T-cell (primary cell): ENCODE results near the gene GIN1. TPM values are rescaled to one million over a fixed set of nuclear protein-coding genes. Genes with fewer than 3 reads are reported as not detected.

ENCODE experiments used
- ATAC-seq, 4 experiments: fragments of 200-7000 bp in 3 of 4; fragments of 150-1000 bp in 1 of 4; cut with Tn5 transposase; replicated peaks in 1 of 4; 1 replicate in 3 of 4; 2 replicates in 1 of 4; pipeline ENCODE4 v1.10.0; 2021; ENCODE audit warnings: moderate library complexity in 3 of 4, mild to moderate bottlenecking in 2 of 4, moderate number of reproducible peaks in 1 of 4
- CTCF ChIA-PET, 2 donors: fragments of 300-600 bp; sonication (Branson Sonifier 250); formaldehyde crosslinking; loops; one replicate each; lab custom pipeline; 2022; ENCODE audit warnings: antibody characterized with exemption in 2 of 2; lab: Charles Lee
- POLR2A ChIA-PET, 2 donors: fragments of 300-600 bp; sonication (Branson Sonifier 250); formaldehyde crosslinking; loops; one replicate each; lab custom pipeline; 2022; ENCODE audit warnings: antibody characterized with exemption in 2 of 2; lab: Charles Lee
- DNase-seq, 35 experiments: peaks; one replicate each; pipeline versions ENCODE4 v3.0.0 to v3.0.0-alpha.2; 2013 to 2023
- H3K27ac ChIP-seq: one replicate; pipeline ENCODE4 v1.5.1; 2013; ENCODE audit warnings: low read length
- H3K27me3 ChIP-seq, 2 experiments: replicated peaks in 1 of 2; 1 replicate in 1 of 2; 2 replicates in 1 of 2; pipeline versions ENCODE4 v1.6.1 to v1.7.0; 2013; ENCODE audit warnings: low read length in 1 of 2, mixed read lengths in 1 of 2; ENCODE audit not compliant: control insufficient read depth in 2 of 2, insufficient read depth in 2 of 2; ENCODE audit errors: extremely low read depth in 1 of 2
- H3K36me3 ChIP-seq, 2 donors: 1 replicate in 1 of 2; 2 replicates in 1 of 2; pipeline versions ENCODE4 v1.6.1 to v1.7.0; 2013; ENCODE audit warnings: low read length in 1 of 2; ENCODE audit not compliant: control insufficient read depth in 2 of 2, insufficient read depth in 1 of 2; ENCODE audit errors: extremely low read depth in 1 of 2
- H3K4me1 ChIP-seq, 2 experiments: 1 replicate in 1 of 2; 2 replicates in 1 of 2; pipeline versions ENCODE4 v1.6.1 to v1.7.0; 2013; ENCODE audit warnings: low read length in 2 of 2, mixed read lengths in 1 of 2; ENCODE audit not compliant: insufficient read depth in 2 of 2, control insufficient read depth in 1 of 2; ENCODE audit errors: extremely low read depth in 1 of 2
- H3K4me3 ChIP-seq, 2 donors: 1 replicate in 1 of 2; 2 replicates in 1 of 2; pipeline versions ENCODE4 v1.5.1 to v1.7.0; 2013; ENCODE audit warnings: mild to moderate bottlenecking in 2 of 2, low read length in 1 of 2, moderate library complexity in 1 of 2; ENCODE audit not compliant: control insufficient read depth in 1 of 2; ENCODE audit errors: extremely low read depth in 1 of 2
- H3K9me3 ChIP-seq: 2 replicates; pipeline ENCODE4 v1.7.0; 2013
- H3K27ac Mint-ChIP-seq, 2 donors: one replicate each; pipeline ENCODE4 v1.8.0; 2020 to 2021; ENCODE audit warnings: mild to moderate bottlenecking in 2 of 2, mixed read lengths in 2 of 2
- H3K27me3 Mint-ChIP-seq, 2 donors: one replicate each; pipeline ENCODE4 v1.8.0; 2021 to 2022; ENCODE audit warnings: mixed read lengths in 2 of 2
- H3K36me3 Mint-ChIP-seq: one replicate; pipeline ENCODE4 v1.8.0; 2021; ENCODE audit warnings: mixed read lengths
- H3K4me1 Mint-ChIP-seq, 3 donors: one replicate each; pipeline ENCODE4 v1.8.0; 2020 to 2022; ENCODE audit warnings: mixed read lengths in 3 of 3, mild to moderate bottlenecking in 1 of 3
- H3K4me3 Mint-ChIP-seq, 3 donors: one replicate each; pipeline ENCODE4 v1.8.0; 2020 to 2022; ENCODE audit warnings: mild to moderate bottlenecking in 3 of 3, mixed read lengths in 3 of 3, moderate library complexity in 3 of 3
- H3K9me3 Mint-ChIP-seq, 3 donors: one replicate each; pipeline ENCODE4 v1.8.0; 2020 to 2022; ENCODE audit warnings: mixed read lengths in 3 of 3
- WGBS: methylation state at CpG from one replicate; pipeline ENCODE4 v1.1.5; 2013; ENCODE audit warnings: missing lambda C conversion rate; ENCODE audit not compliant: insufficient coverage; 5-methylcytosine and 5-hydroxymethylcytosine counted together
- total RNA-seq, 35 experiments: library from RNA in 6 of 35; stranded (reverse) in 6 of 35; fragments of 120-200 nt in 1 of 35; gene quantifications; one replicate each; pipeline versions ENCODE4 v1.2.1 to v1.2.4 and lab custom pipeline; 2013 to 2026

The GIN1 gene
- total RNA-seq, 5 donors from 2014 or later (not counting 1 experiment from before 2014, with no cell fraction given), result 2.6 to 18.8 (median 11.8) TPM

- H3K27me3 Mint-ChIP-seq, result no peaks in the 10 kb centered on the region
- Histone ChIP-seq H3K36me3 (peaks cover 0 to 10% of the 10 kb centered on the region in 2 donors), H3K4me3 (no peak overlapping the region), H3K27ac (no peak overlapping the region), H3K4me1 (no peaks in the 10 kb centered on the region), H3K27me3 (no peaks in the 10 kb centered on the region), H3K9me3 (no peaks in the 10 kb centered on the region)
- peaks cover 3 to 4% (median 3%) of the 10 kb centered on the region in 3 donors for H3K4me1 Mint-ChIP-seq
- ATAC-seq (peak; percentile 77 to 97 (median 89)), DNase-seq (peak; percentile 59 to 89 (median 79))
- peaks cover 28% of the 10 kb centered on the region for H3K36me3 Mint-ChIP-seq
- CTCF ChIA-PET, result interaction anchor here (0.6 to 3.4 kb wide), 27 partner anchors 11 to 607 kb away, joined by 3 to 28 read pairs (median 4); partner anchors contain the start of genes GIN1 (in 1 of the 2) and PPIP5K2 (in 1 of the 2)
- no peak overlapping the region for H3K4me3 Mint-ChIP-seq
- POLR2A ChIA-PET, result no interaction called here
- WGBS, result no CpG with 5 or more reads among the region's 2 CpGs
- H3K9me3 Mint-ChIP-seq, result no peaks in the 10 kb centered on the region
- H3K27ac Mint-ChIP-seq, result no peak overlapping the region
Observed at GRCh38 chr5:103139264-103139865, 19.4 kb upstream of the GIN1 start.

GRCh38 chr5:103138202-103138690 is 18.3 kb upstream of the GIN1 start:
- POLR2A ChIA-PET, result interaction anchor here in 1 of 2 donors (0.5 kb wide), 1 partner anchor 25 kb away, joined by 3 read pairs; no protein-coding TSS in a partner anchor
- H3K27ac Mint-ChIP-seq, result no peak overlapping the region
- peaks cover 28% of the 10 kb centered on the region for H3K36me3 Mint-ChIP-seq
- no peaks in the 10 kb centered on the region for H3K9me3 Mint-ChIP-seq
- no peaks in the 10 kb centered on the region for H3K9me3 ChIP-seq
- no peak overlapping the region for H3K4me3 Mint-ChIP-seq
- no peak overlapping the region for H3K27ac ChIP-seq
- ATAC-seq (no peak), DNase-seq (no peak)
- CTCF ChIA-PET, result interaction anchor here (0.6 to 3.4 kb wide), 12 partner anchors 10 to 602 kb away, joined by 3 to 28 read pairs (median 4); no protein-coding TSS in a partner anchor
- no CpG with 5 or more reads among the region's 3 CpGs for WGBS
- H3K4me1 ChIP-seq, result no peaks in the 10 kb centered on the region
- H3K4me3 ChIP-seq, result no peak overlapping the region
- H3K36me3 ChIP-seq, result peaks cover 0 to 10% of the 10 kb centered on the region in 2 donors
- H3K4me1 Mint-ChIP-seq, result peaks cover 6 to 9% (median 7%) of the 10 kb centered on the region in 3 donors
- no peaks in the 10 kb centered on the region for H3K27me3 Mint-ChIP-seq
- H3K27me3 ChIP-seq, result no peaks in the 10 kb centered on the region

- CTCF ChIA-PET, result interaction anchor here in 1 of 2 donors (0.6 to 1.4 kb wide), 5 partner anchors 28 to 424 kb away, joined by 3 to 7 read pairs (median 5); no protein-coding TSS in a partner anchor
- H3K9me3 Mint-ChIP-seq, result no peaks in the 10 kb centered on the region
- Histone ChIP-seq H3K4me3 (no peak overlapping the region), H3K9me3 (no peaks in the 10 kb centered on the region), H3K4me1 (no peaks in the 10 kb centered on the region), H3K27me3 (no peaks in the 10 kb centered on the region), H3K36me3 (peaks cover 0 to 13% of the 10 kb centered on the region in 2 donors), H3K27ac (no peak overlapping the region)
- H3K4me1 Mint-ChIP-seq, result peaks cover 22 to 32% (median 24%) of the 10 kb centered on the region in 3 donors
- peaks cover 30% of the 10 kb centered on the region for H3K36me3 Mint-ChIP-seq
- no CpG with 5 or more reads among the region's 1 CpG for WGBS
- no peak overlapping the region for H3K4me3 Mint-ChIP-seq
- POLR2A ChIA-PET, result interaction anchor here in 1 of 2 donors (0.5 to 0.7 kb wide), 2 partner anchors 8 to 9 kb away, joined by 3 read pairs; no protein-coding TSS in a partner anchor
- ATAC-seq (no peak), DNase-seq (no peak)
- no peaks in the 10 kb centered on the region for H3K27me3 Mint-ChIP-seq
- no peak overlapping the region for H3K27ac Mint-ChIP-seq
Observed at GRCh38 chr5:103135461-103135860, 15.5 kb upstream of the GIN1 start.

GRCh38 chr5:103133231-103133630 is 13.3 kb upstream of the GIN1 start:
- CTCF ChIA-PET, result no interaction called here
- POLR2A ChIA-PET, result no interaction called here
- Mint-ChIP-seq H3K9me3 (no peaks in the 10 kb centered on the region), H3K36me3 (peaks cover 23% of the 10 kb centered on the region), H3K4me3 (no peak overlapping the region), H3K27ac (no peak overlapping the region), H3K27me3 (no peaks in the 10 kb centered on the region), H3K4me1 (peaks cover 34 to 44% (median 37%) of the 10 kb centered on the region in 3 donors)
- DNase-seq (no peak), ATAC-seq (no peak)
- no peaks in the 10 kb centered on the region for H3K9me3 ChIP-seq
- no peaks in the 10 kb centered on the region for H3K27me3 ChIP-seq
- H3K4me1 ChIP-seq, result no peaks in the 10 kb centered on the region
- H3K4me3 ChIP-seq, result no peak overlapping the region
- peaks cover 0 to 11% of the 10 kb centered on the region in 2 donors for H3K36me3 ChIP-seq
- WGBS, result no CpG with 5 or more reads among the region's 2 CpGs
- H3K27ac ChIP-seq, result no peak overlapping the region

- H3K36me3 Mint-ChIP-seq, result peaks cover 23% of the 10 kb centered on the region
- POLR2A ChIA-PET, result interaction anchor here in 1 of 2 donors (0.6 kb wide), 1 partner anchor 420 kb away, joined by 4 read pairs; no protein-coding TSS in a partner anchor
Observed at GRCh38 chr5:103132684-103133083, 12.7 kb upstream of the GIN1 start.

GRCh38 chr5:103128202-103128601 is 8.3 kb upstream of the GIN1 start:
- Mint-ChIP-seq H3K4me3 (no peak overlapping the region), H3K27me3 (no peaks in the 10 kb centered on the region), H3K4me1 (peaks cover 52 to 78% (median 68%) of the 10 kb centered on the region in 3 donors), H3K36me3 (peaks cover 33% of the 10 kb centered on the region), H3K9me3 (no peaks in the 10 kb centered on the region), H3K27ac (no peak overlapping the region)
- no peaks in the 10 kb centered on the region for H3K27me3 ChIP-seq
- ATAC-seq (no peak), DNase-seq (no peak)
- no peaks in the 10 kb centered on the region for H3K9me3 ChIP-seq
- peaks cover 0 to 2% of the 10 kb centered on the region in 2 experiments for H3K4me1 ChIP-seq
- no peak overlapping the region for H3K27ac ChIP-seq
- ChIA-PET POLR2A (no interaction called here), CTCF (interaction anchor here in 1 of 2 donors (0.5 to 1.7 kb wide), 4 partner anchors 8 to 17 kb away, joined by 3 to 10 read pairs (median 4); partner anchors contain the start of genes GIN1 and PPIP5K2)
- no peak overlapping the region for H3K4me3 ChIP-seq
- H3K36me3 ChIP-seq, result peaks cover 0 to 9% of the 10 kb centered on the region in 2 donors

More at GRCh38 chr5:103132684-103133083, 12.7 kb upstream of the GIN1 start:
- Histone ChIP-seq H3K27ac (no peak overlapping the region), H3K36me3 (peaks cover 0 to 11% of the 10 kb centered on the region in 2 donors), H3K27me3 (no peaks in the 10 kb centered on the region), H3K9me3 (no peaks in the 10 kb centered on the region), H3K4me1 (no peaks in the 10 kb centered on the region), H3K4me3 (no peak overlapping the region)
- WGBS, result no CpG with 5 or more reads among the region's 1 CpG
- peak overlapping the region in 1 of 2 donors; percentile 61 for H3K27ac Mint-ChIP-seq
- no peaks in the 10 kb centered on the region for H3K9me3 Mint-ChIP-seq
- ATAC-seq (no peak), DNase-seq (no peak)
- CTCF ChIA-PET, result no interaction called here
- no peak overlapping the region for H3K4me3 Mint-ChIP-seq
- H3K27me3 Mint-ChIP-seq, result no peaks in the 10 kb centered on the region
- H3K4me1 Mint-ChIP-seq, result peaks cover 37 to 45% (median 40%) of the 10 kb centered on the region in 3 donors
